Measurements from ENCODE around the gene AGBL4.

- TF ChIP-seq CTCF (IDR thresholded peaks at IDR 0.05) (no peak), POLR2A (IDR thresholded peaks at IDR 0.05) (no peak), EP300 (IDR thresholded peaks at IDR 0.05) (no peak)
These were observed 978.4 kb downstream of the AGBL4 start for GRCh38 chr1:49045371-49045770.
